ENCODE results near the gene BMPR1B.

The BMPR1B gene

DNA sequence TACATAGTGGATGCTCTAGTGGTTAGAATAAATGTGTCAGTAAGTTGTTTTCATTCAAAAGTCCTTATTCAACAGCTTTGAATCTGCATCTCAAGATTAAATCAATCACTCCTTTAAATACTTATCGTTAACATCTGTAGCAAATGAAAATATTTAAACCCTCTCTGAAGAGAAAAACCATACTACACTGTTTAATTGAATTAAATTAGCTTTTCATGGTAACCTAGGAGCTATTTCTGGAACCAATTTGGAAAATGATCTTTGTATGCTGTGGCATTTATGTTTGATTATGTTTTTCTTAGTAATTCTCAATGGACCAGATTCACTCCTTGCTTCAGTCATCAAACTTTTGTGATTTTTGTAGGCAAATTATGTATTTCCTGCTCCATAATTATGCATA is 9.7 kb downstream of the BMPR1B start:
- no peaks in the 10 kb centered on the region for H3K36me3 ChIP-seq (ENCODE audit: control insufficient read depth in 2 of 2, insufficient read depth in 1 of 2, low read length in 2 of 2)
- POLR2A ChIA-PET = no interaction called here
- CTCF ChIA-PET = interaction anchor here (0.6 to 1.2 kb wide), 3 partner anchors 10 to 125 kb away, joined by 3 to 4 read pairs (median 4); partner anchors contain the start of gene BMPR1B

DNA sequence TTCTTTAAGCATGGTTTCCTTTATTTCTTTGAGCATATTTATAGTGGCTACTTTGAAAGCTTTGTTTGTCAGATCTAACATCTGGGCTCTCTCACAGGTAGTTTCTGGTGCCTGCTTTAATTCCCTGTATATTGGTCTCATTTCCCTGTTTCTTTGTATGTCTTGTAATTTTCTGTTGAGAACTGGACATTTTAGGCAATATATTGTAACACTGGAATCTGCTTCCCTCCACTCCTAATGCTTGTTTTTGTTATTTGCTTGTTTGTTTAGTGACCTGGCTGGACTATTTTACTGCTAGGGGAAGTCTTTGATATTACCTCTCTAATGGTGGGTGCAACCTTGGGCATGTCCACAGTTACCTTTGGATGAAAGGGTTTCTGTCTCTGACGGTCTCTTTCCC is 25.0 kb downstream of the BMPR1B start:
- TF ChIP-seq ZNF311 (tag by site-specific recombination; IDR thresholded peaks at IDR 0.05; ENCODE audit: borderline replicate concordance) (no peak), ZNF350 (tag by site-specific recombination; IDR thresholded peaks at IDR 0.05) (no peak), SETDB1 (IDR thresholded peaks at IDR 0.05; ENCODE audit: insufficient read length, low read length) (peak; percentile 27), ZBTB8A (tag by site-specific recombination; IDR thresholded peaks at IDR 0.05) (no peak), ZNF837 (tag by site-specific recombination; IDR thresholded peaks at IDR 0.05) (no peak)
- TF ChIP-seq, protein P1, sequence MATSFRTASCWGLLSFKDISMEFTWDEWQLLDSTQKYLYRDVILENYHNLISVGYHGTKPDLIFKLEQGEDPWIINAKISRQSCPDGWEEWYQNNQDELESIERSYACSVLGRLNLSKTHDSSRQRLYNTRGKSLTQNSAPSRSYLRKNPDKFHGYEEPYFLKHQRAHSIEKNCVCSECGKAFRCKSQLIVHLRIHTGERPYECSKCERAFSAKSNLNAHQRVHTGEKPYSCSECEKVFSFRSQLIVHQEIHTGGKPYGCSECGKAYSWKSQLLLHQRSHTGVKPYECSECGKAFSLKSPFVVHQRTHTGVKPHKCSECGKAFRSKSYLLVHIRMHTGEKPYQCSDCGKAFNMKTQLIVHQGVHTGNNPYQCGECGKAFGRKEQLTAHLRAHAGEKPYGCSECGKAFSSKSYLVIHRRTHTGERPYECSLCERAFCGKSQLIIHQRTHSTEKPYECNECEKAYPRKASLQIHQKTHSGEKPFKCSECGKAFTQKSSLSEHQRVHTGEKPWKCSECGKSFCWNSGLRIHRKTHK (tag by site-specific recombination; IDR thresholded peaks at IDR 0.05) = peak; percentile 96
- no peaks in the 10 kb centered on the region for H3K36me3 ChIP-seq (ENCODE audit: control insufficient read depth in 2 of 2, insufficient read depth in 1 of 2, low read length in 2 of 2)
- no peaks in the 10 kb centered on the region for H3K4me1 ChIP-seq (ENCODE audit: control insufficient read depth, insufficient read depth, low read length)
- ChIA-PET POLR2A (no interaction called here), CTCF (interaction anchor here (0.8 kb wide), 1 partner anchor 160 kb away, joined by 4 read pairs; no protein-coding TSS in a partner anchor)
- no peak overlapping the region for H3K27ac ChIP-seq (ENCODE audit: extremely low read depth, low read depth, low read length)
- H3K9me3 ChIP-seq (ENCODE audit: control insufficient read depth, insufficient read depth, low read depth, low read length) = no peaks in the 10 kb centered on the region
- no peak overlapping the region for H3K4me3 ChIP-seq (ENCODE audit: low read depth, low read length)

More for the DNA sequence above, 9.7 kb downstream of the BMPR1B start:
- TF ChIP-seq, protein P2, sequence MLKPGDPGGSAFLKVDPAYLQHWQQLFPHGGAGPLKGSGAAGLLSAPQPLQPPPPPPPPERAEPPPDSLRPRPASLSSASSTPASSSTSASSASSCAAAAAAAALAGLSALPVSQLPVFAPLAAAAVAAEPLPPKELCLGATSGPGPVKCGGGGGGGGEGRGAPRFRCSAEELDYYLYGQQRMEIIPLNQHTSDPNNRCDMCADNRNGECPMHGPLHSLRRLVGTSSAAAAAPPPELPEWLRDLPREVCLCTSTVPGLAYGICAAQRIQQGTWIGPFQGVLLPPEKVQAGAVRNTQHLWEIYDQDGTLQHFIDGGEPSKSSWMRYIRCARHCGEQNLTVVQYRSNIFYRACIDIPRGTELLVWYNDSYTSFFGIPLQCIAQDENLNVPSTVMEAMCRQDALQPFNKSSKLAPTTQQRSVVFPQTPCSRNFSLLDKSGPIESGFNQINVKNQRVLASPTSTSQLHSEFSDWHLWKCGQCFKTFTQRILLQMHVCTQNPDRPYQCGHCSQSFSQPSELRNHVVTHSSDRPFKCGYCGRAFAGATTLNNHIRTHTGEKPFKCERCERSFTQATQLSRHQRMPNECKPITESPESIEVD (tag by site-specific recombination; IDR thresholded peaks at IDR 0.05) = peak; percentile 81
- no peak for TF ChIP-seq HOXC10 (CRISPR knock-in tag; IDR thresholded peaks at IDR 0.05)
- TF ChIP-seq ZNF664 (tag by site-specific recombination; IDR thresholded peaks at IDR 0.05) = 0 out of 2 replicates have a peak, but pooled peaks have one; percentile 1
- no peak for TF ChIP-seq ZNF529 (tag by site-specific recombination; IDR thresholded peaks at IDR 0.05; ENCODE audit: insufficient replicate concordance)
- H3K4me3 ChIP-seq (ENCODE audit: low read depth, low read length) = no peak overlapping the region
- H3K27ac ChIP-seq (ENCODE audit: extremely low read depth, low read depth, low read length) = no peak overlapping the region
- H3K4me1 ChIP-seq (ENCODE audit: control insufficient read depth, insufficient read depth, low read length) = peaks cover 17% of the 10 kb centered on the region
- no peaks in the 10 kb centered on the region for H3K9me3 ChIP-seq (ENCODE audit: control insufficient read depth, insufficient read depth, low read depth, low read length)

DNA sequence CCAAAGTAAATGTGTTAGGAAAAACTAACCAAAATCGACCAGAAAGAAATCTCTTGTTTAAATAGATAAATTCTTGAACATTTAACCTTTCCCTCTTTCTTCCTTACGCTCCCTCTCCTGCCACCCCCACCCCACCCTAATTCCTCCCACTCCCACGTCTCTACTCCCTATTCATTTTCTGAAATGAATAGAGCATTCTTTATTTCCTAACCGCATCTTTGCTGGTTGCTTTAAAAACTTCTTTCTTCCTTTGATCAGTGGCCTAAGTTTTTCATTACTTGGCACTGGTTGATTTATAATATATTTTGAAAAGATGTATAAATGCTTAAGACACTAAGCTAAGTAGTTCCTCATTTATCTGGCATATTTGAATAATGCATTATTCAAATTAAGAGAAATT is 33.9 kb downstream of the BMPR1B start:
- POLR2A ChIA-PET = no interaction called here
- Histone ChIP-seq H3K4me3 (ENCODE audit: low read depth, low read length) (no peak overlapping the region), H3K27ac (ENCODE audit: extremely low read depth, low read depth, low read length) (no peak overlapping the region), H3K9me3 (ENCODE audit: control insufficient read depth, insufficient read depth, low read depth, low read length) (no peaks in the 10 kb centered on the region), H3K4me1 (ENCODE audit: control insufficient read depth, insufficient read depth, low read length) (no peaks in the 10 kb centered on the region), H3K36me3 (ENCODE audit: control insufficient read depth in 2 of 2, insufficient read depth in 1 of 2, low read length in 2 of 2) (no peaks in the 10 kb centered on the region)
- no peak for TF ChIP-seq ZNF596 (tag by site-specific recombination; IDR thresholded peaks at IDR 0.05)
- TF ChIP-seq ZNF585B (tag by site-specific recombination; IDR thresholded peaks at IDR 0.05) = no peak
- no peak for TF ChIP-seq ZNF138 (tag by site-specific recombination; IDR thresholded peaks at IDR 0.05; ENCODE audit: borderline replicate concordance)
- TF ChIP-seq ZNF629 (tag by site-specific recombination; IDR thresholded peaks at IDR 0.05) = no peak
- CTCF ChIA-PET = no interaction called here

DNA sequence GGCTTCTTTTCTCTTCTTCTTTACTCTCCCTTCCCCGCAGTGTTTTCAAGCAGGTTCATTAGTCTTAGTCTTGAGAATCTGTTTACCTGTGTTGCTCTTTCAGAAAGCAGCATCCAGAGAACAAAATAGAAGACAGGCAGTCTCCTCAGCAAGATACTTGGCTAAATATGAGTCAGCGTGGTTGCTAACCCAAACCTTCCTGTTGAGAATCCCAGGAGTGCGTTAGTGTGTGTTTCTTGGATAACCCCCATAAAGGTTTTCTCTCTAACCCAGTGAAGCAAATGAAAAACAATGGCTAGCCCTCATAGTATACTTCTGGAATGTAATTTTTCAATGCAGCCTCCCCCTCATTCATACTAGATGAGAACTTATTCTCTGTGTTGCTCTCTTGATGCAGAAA is 41.1 kb downstream of the BMPR1B start:
- TF ChIP-seq HOXC10 (CRISPR knock-in tag; IDR thresholded peaks at IDR 0.05) = no peak
- TF ChIP-seq PRDM1 (tag by site-specific recombination; IDR thresholded peaks at IDR 0.05) = no peak
- TF ChIP-seq ZSCAN23 (tag by site-specific recombination; IDR thresholded peaks at IDR 0.05) = no peak
- TF ChIP-seq, protein P2 (tag by site-specific recombination; IDR thresholded peaks at IDR 0.05) = no peak
- TF ChIP-seq, protein P3, sequence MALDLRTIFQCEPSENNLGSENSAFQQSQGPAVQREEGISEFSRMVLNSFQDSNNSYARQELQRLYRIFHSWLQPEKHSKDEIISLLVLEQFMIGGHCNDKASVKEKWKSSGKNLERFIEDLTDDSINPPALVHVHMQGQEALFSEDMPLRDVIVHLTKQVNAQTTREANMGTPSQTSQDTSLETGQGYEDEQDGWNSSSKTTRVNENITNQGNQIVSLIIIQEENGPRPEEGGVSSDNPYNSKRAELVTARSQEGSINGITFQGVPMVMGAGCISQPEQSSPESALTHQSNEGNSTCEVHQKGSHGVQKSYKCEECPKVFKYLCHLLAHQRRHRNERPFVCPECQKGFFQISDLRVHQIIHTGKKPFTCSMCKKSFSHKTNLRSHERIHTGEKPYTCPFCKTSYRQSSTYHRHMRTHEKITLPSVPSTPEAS (tag by site-specific recombination; IDR thresholded peaks at IDR 0.05) = no peak
- CTCF ChIA-PET = no interaction called here
- Histone ChIP-seq H3K4me1 (ENCODE audit: control insufficient read depth, insufficient read depth, low read length) (peaks cover 5% of the 10 kb centered on the region), H3K9me3 (ENCODE audit: control insufficient read depth, insufficient read depth, low read depth, low read length) (no peaks in the 10 kb centered on the region), H3K27ac (ENCODE audit: extremely low read depth, low read depth, low read length) (no peak overlapping the region), H3K36me3 (ENCODE audit: control insufficient read depth in 2 of 2, insufficient read depth in 1 of 2, low read length in 2 of 2) (no peaks in the 10 kb centered on the region), H3K4me3 (ENCODE audit: low read depth, low read length) (no peak overlapping the region)
- POLR2A ChIA-PET = no interaction called here

Measured in HEK293 (cell line).